ENCODE data around the gene ACO2. TPM values are rescaled to one million over a fixed set of nuclear protein-coding genes. Genes with fewer than 3 reads are reported as not detected.

The ACO2 gene
- total RNA-seq, 2 experiments from 2014 or later: 61.5 to 107 TPM

GRCh38 chr22:41541484-41541883 lies 72.6 kb downstream of the ACO2 start:
- peaks cover 31% of the 10 kb centered on the region for H3K4me1 ChIP-seq (ENCODE audit: insufficient read depth, low read length, poor library complexity, severe bottlenecking)
- H3K79me2 ChIP-seq (ENCODE audit: insufficient read depth, low read depth, low read length): peaks cover 39% of the 10 kb centered on the region
- no peak for DNase-seq (ENCODE audit: low spot score)
- peaks cover 17% of the 10 kb centered on the region; the same call in 1 of the 2 replicates for H4K20me1 ChIP-seq (ENCODE audit: insufficient read depth, low read length)
- no peak overlapping the region for H3K27ac ChIP-seq (ENCODE audit: low read depth, low read length, poor library complexity, severe bottlenecking)
- H3K9me3 ChIP-seq (ENCODE audit: low read length): no peaks in the 10 kb centered on the region
- BruUV-seq (replicated peaks): no TSS peak
- peaks cover 38% of the 10 kb centered on the region for H3K36me3 ChIP-seq (ENCODE audit: insufficient read depth, low read length)
- TF ChIP-seq, protein P1, sequence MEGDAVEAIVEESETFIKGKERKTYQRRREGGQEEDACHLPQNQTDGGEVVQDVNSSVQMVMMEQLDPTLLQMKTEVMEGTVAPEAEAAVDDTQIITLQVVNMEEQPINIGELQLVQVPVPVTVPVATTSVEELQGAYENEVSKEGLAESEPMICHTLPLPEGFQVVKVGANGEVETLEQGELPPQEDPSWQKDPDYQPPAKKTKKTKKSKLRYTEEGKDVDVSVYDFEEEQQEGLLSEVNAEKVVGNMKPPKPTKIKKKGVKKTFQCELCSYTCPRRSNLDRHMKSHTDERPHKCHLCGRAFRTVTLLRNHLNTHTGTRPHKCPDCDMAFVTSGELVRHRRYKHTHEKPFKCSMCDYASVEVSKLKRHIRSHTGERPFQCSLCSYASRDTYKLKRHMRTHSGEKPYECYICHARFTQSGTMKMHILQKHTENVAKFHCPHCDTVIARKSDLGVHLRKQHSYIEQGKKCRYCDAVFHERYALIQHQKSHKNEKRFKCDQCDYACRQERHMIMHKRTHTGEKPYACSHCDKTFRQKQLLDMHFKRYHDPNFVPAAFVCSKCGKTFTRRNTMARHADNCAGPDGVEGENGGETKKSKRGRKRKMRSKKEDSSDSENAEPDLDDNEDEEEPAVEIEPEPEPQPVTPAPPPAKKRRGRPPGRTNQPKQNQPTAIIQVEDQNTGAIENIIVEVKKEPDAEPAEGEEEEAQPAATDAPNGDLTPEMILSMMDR (conservative IDR thresholded peaks at IDR 0.05; ENCODE audit: low read length): no peak
- no peak for TF ChIP-seq EZH2phosphoT487 (IDR thresholded peaks at IDR 0.05; ENCODE audit: borderline replicate concordance, low read depth, low read length)
- H3K4me2 ChIP-seq (ENCODE audit: low read length): peak overlapping the region; percentile 87; the same call in 1 of the 2 replicates
- H3K9me2 ChIP-seq (ENCODE audit: insufficient read depth, low read length): no peaks in the 10 kb centered on the region
- intact Hi-C loops (cut with micrococcal nuclease; ENCODE audit: unreplicated experiment): no loop called here
- no peak overlapping the region for H2AFZ ChIP-seq (ENCODE audit: low read length)
- H3K4me3 ChIP-seq (ENCODE audit: low read depth, low read length, poor library complexity, severe bottlenecking): no peak overlapping the region
- ChIA-PET CTCF (ENCODE audit: unreplicated experiment) (no interaction called here), POLR2A (no interaction called here)

- no peak for DNase-seq (ENCODE audit: low spot score)
- TF ChIP-seq, protein P1 (conservative IDR thresholded peaks at IDR 0.05; ENCODE audit: low read length): no peak
- no peak for TF ChIP-seq EZH2phosphoT487 (IDR thresholded peaks at IDR 0.05; ENCODE audit: borderline replicate concordance, low read depth, low read length)
- no peak overlapping the region for H3K27ac ChIP-seq (ENCODE audit: low read depth, low read length, poor library complexity, severe bottlenecking)
- H3K79me2 ChIP-seq (ENCODE audit: insufficient read depth, low read depth, low read length): peaks cover 39% of the 10 kb centered on the region
- BruUV-seq (replicated peaks): no TSS peak
- H2AFZ ChIP-seq (ENCODE audit: low read length): no peak overlapping the region
- H3K4me2 ChIP-seq (ENCODE audit: low read length): peak overlapping the region; percentile 87
- intact Hi-C loops (cut with micrococcal nuclease; ENCODE audit: unreplicated experiment): no loop called here
- H3K9me2 ChIP-seq (ENCODE audit: insufficient read depth, low read length): no peaks in the 10 kb centered on the region
- peaks cover 34% of the 10 kb centered on the region for H3K36me3 ChIP-seq (ENCODE audit: insufficient read depth, low read length)
- POLR2A ChIA-PET: no interaction called here
- peaks cover 31% of the 10 kb centered on the region for H3K4me1 ChIP-seq (ENCODE audit: insufficient read depth, low read length, poor library complexity, severe bottlenecking)
- CTCF ChIA-PET (ENCODE audit: unreplicated experiment): no interaction called here
- H4K20me1 ChIP-seq (ENCODE audit: insufficient read depth, low read length): peaks cover 17% of the 10 kb centered on the region; the same call in 1 of the 2 replicates
- no peaks in the 10 kb centered on the region for H3K9me3 ChIP-seq (ENCODE audit: low read length)
- peak overlapping the region; percentile 88 for H3K4me3 ChIP-seq (ENCODE audit: low read depth, low read length, poor library complexity, severe bottlenecking)
These were observed 73.3 kb downstream of the ACO2 start for GRCh38 chr22:41542224-41542623.

DNA sequence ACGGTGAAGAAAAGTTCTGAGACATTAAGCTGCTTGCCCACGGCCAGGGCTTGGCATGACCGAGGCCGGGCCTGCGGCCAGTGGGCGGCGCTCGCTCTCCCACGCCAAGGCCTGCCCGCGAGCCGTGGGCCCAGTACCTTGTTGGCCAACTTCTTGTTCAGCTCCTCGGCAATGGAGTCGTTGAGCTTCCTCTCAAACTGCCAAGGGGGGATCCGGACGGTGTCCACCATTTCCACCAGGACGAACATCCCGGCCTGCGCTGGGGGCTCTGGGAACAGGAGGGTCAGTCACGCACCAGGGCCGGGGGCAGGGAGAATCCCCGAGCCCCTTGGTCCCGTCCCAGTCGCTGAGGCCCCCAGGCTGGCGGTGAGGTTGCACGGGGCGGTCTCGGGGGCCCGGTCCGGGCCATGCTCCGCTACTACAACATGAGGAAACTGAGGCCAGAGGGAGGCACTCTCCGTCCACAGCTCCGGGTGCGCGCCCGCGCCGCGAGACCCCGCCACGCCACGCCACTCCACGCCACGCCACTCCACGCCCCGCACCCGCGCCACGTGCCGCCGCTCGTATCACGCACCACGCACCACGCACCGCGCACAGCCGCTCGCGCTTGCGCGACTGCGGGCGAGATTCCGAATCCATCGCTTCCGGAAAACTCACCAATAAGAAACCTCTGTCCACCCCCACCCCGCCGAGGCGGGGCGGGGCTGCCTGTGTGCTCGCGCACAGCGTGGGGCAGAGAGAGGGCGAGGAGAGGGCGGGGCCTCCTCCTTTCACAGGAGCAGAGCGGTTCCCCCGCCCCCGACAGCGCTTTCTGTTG lies 75.1 kb downstream of the ACO2 start, which contains the start of gene POLR3H:
TSS of gene POLR3H (minus strand) at position 617 of the 817 bp plus-strand sequence. CDS start at position 248, 369 bp downstream.
- no peaks in the 10 kb centered on the region for H3K9me3 ChIP-seq (ENCODE audit: low read length)
- ChIA-PET CTCF (ENCODE audit: unreplicated experiment) (interaction anchor here (0.5 to 1.0 kb wide), 2 partner anchors 46 to 258 kb away, joined by 3 to 5 read pairs; partner anchors contain the start of genes PMM1 and RANGAP1), POLR2A (no interaction called here)
- H2AFZ ChIP-seq (ENCODE audit: low read length): peak within 1 kb of the TSS; percentile 63
- intact Hi-C loops (cut with micrococcal nuclease; ENCODE audit: unreplicated experiment): loop anchor here (1.0 to 2.0 kb wide), 3 partner anchors 45 to 241 kb away; partner anchors contain the start of genes DESI1, PMM1 and XRCC6
- H3K4me3 ChIP-seq (ENCODE audit: low read depth, low read length, poor library complexity, severe bottlenecking): peak within 1 kb of the TSS; percentile 88
- BruUV-seq (replicated peaks): TSS peak; percentile 71
- peaks cover 21% of the 10 kb centered on the region for H3K36me3 ChIP-seq (ENCODE audit: insufficient read depth, low read length)
- H3K4me1 ChIP-seq (ENCODE audit: insufficient read depth, low read length, poor library complexity, severe bottlenecking): peaks cover 31% of the 10 kb centered on the region
- peak within 1 kb of the TSS; percentile 87 for H3K4me2 ChIP-seq (ENCODE audit: low read length)
- peaks cover 39% of the 10 kb centered on the region for H3K79me2 ChIP-seq (ENCODE audit: insufficient read depth, low read depth, low read length)
- peak within 1 kb of the TSS; percentile 21 for H3K27ac ChIP-seq (ENCODE audit: low read depth, low read length, poor library complexity, severe bottlenecking)
- H4K20me1 ChIP-seq (ENCODE audit: insufficient read depth, low read length): peaks cover 17% of the 10 kb centered on the region; the same call in 1 of the 2 replicates
- peak; percentile 98 for DNase-seq (ENCODE audit: low spot score)
- H3K9me2 ChIP-seq (ENCODE audit: insufficient read depth, low read length): no peaks in the 10 kb centered on the region
- no peak for TF ChIP-seq EZH2phosphoT487 (IDR thresholded peaks at IDR 0.05; ENCODE audit: borderline replicate concordance, low read depth, low read length)
- TF ChIP-seq, protein P1 (conservative IDR thresholded peaks at IDR 0.05; ENCODE audit: low read length): peak; percentile 87

Data from OCI-LY7 (cell line).